NCI-H1417 (cell line): Measurements from ENCODE around the gene FRMPD1.

Source experiments
- DNase-seq, 3 experiments: peaks; one replicate each; lab custom pipeline; 2025; lab: John Stamatoyannopoulos, UW

Gene FRMPD1

DNA sequence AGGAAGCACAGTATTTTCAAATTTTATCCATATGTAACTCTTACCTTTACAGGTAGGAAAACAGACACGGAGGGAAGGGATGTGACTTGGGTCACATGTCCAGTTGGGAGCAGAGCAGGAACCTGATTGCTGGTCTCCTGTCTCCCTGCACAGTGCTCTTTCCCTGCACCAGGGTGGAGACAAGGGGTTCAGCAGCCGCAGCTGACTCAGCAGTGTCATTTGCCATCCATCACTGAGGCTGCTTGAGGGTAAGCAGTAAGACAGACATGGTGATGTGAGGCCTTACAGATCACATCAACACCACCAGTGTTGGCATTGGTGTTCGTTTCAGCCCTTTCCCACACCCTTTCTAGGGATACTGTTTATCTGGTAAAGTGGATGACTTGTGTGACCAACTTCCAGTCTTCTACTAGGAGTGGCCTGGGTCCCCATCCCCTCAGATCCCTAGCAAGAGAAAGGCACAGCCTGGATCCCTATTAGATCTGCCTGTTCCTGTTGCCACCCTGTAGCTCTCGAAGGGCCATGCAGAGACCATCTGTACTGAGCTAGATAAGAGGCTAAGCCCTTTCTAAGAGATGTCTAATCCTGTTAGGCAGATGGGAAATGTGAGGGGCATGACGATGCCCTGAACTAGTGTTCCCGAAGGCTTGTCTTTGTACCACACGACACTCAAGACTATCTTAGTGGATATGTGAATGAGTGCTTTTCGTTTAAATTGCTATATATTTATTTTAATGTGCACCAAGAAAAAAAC is 29.1 kb downstream of the FRMPD1 start:
- DNase-seq: no peak

DNA sequence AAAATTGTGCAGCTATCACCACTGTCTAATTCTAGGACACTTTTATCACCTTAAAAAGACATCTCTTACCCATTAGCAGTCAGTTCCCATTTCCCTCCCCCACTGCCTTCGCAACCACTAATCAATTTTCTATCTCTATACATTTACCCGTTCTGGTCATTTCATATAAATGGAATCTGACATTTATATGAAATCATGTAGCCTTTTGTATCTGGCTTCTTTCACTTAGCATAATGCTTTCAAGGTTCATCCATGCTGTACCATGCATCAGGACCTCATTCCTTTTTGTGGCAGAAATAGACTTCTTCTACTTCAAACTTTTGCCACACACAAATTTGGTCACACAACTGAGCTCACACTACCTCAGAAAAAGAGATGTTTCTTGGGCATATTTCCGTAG is 32.2 kb downstream of the FRMPD1 start:
- no peak for DNase-seq

DNA sequence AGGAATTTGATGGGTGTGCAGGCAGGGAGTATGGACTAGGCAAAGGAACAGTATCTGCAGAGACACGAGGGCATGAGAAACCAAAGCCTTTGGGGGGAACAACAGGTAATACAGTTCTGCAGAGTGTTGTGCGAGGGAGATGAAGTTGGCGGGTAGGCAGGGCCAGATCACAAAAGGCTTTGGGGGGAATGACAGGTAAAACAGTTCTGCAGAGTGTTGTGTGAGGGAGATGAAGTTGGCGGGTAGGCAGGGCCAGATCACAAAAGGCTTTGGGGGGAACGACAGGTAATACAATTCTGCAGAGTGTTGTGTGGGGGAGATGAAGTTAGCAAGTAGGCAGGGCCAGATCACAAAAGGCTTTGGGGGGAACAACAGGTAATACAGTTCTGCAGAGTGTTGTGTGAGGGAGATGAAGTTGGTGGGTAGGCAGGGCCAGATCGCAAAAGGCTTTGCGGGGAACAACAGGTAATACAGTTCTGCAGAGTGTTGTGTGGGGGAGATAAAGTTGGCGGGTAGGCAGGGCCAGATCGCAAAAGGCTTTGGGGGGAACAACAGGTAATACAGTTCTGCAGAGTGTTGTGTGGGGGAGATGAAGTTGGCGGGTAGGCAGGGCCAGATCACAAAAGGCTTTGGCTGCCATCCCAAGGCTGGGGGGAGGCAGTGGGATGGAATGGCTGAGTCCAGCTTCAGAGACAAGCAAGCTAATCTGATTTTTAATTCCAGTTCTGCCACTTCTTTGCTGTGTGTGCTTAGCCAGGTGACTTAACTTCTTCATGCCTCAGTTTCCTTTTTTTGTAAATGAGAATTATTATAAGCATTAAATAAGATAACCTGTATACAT is 33.0 kb downstream of the FRMPD1 start:
- DNase-seq: no peak

DNA sequence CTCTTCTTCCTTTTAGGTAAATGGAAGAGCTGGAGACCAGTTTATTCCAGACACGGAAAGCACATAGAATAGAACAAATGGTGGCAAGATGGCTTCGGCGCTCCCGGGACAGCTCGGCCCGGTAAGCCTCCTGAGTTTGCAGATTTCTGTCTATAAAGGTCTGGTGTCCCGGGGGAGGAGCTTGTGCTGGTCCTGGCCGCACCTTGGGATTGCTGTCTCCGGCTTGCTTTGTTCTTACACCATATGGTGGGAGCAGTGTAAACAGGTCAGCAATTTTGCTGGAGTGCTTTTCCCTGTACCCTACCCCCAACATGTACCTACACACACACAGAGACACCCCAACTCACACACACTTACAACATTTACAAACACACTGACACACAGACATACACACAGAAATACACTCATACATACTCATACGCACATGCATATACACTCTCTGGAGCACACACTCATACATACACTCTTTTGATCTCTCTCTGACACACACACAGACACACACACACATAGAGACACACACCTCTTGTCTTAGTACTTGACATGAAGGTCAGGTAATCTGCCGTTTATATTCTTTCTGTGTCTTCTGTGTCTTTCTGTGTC is 42.0 kb downstream of the FRMPD1 start:
- no peak for DNase-seq

DNA sequence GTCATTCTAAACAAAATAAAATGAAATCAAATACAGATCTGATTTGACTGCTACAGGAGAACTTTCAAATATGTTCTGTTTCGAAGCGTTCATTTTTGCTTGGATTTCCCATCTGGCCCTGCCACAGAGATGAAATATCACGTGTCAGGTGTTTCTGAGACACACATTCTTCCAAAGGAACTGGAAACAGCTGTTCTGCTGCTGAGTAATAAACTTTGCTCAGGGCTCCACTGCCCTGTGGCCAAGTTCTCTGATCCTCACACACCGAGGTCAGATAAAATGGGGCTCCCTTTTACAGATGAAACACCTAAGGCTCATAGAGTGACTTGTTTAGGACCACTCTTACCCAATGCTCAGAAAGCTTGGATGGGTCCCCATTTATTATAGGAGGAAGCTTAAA is 42.5 kb downstream of the FRMPD1 start:
- no peak for DNase-seq

DNA sequence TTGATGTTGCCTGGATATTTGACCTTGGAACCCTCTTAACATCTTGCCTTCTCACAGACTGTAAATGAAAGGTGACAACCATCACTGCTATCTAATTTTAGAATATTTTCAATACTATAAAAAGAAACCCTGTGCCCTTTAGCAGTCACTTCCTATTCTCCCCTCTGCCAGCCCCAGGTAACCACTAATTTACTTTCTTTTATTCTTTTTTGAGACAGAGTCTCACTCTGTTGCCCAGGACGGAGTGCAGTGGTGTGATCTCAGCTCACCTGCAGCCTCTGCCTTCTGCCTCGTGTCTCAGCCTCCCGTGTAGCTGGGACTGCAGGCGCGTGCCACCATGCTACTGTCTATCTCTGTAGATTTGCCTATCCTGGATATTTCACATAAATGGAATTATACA is 43.6 kb downstream of the FRMPD1 start:
- no peak for DNase-seq

DNA sequence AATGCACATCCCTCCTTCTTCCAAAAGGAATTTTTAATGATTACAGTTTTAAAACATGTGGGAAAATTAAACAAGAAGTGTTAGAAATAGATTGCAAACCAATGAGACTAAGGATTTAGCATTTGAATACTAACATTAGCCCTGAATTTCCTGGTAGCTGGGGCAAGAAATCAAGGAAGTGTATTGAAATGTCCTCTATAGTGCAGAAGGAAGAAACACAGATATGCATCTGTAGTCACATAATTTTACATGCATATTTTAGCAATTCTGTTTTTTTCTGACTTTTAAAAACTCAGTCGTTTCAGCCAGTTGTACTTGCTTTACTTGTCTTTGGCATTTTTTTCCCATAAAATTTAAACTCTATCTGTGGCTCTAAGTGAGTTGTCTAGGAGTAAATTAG is 45.8 kb downstream of the FRMPD1 start:
- DNase-seq: no peak

DNA sequence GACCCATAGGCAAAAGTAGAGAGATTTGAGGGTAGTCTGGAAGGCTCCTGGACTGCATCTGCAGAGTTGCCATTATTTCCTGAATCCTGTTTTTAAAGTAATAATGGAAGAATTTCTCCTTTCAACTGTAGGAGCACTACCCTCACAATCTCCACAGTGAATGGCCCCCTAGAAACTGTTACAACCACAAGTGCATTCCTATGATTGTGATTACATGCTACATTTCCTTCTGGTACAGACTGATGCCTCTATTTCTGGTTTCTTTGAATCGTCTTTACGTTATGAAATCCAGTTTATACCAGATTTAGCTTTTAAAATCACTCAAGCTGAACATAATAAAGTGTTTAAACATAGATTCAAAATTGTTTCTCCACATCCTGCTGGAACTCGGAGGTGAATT is 49.4 kb downstream of the FRMPD1 start:
- no peak for DNase-seq

DNA sequence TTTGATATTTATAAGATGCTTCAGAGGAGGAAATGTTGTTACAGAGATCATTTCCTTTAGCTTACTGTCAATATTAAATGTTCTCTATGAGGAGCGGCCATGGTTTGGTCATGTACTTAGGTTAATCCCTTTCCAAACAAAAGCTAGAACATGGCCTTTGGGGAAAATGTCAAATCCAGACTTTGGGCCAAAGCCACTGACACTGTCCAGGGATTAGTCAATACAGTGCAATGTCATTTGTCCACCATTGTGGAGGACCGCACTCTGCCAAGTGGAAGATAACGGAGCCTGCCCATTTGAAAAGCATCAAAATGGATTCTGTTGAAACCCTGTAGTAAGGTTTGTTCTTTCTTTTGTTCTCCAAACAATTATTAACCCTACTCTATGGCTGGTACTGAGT is 50.1 kb downstream of the FRMPD1 start:
- no peak for DNase-seq

DNA sequence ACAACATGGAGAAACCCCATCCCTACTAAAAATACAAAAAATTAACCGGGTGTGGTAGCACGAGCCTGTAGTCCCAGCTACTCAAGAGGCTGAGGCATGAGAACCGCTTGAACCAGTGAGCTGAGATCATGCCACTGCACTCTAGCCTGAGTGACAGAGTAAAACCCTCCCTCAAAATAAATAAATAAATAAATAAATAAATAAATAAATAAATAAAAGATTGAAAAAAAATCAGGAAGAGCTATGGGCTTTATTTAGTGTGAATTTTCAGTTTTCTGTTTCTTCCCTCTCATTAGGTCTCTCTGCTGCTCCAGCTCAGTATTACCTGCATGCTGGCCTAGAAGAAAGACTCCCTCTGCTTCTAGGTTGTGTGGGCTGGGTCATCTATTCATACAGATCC is 55.0 kb downstream of the FRMPD1 start:
- DNase-seq: no peak

DNA sequence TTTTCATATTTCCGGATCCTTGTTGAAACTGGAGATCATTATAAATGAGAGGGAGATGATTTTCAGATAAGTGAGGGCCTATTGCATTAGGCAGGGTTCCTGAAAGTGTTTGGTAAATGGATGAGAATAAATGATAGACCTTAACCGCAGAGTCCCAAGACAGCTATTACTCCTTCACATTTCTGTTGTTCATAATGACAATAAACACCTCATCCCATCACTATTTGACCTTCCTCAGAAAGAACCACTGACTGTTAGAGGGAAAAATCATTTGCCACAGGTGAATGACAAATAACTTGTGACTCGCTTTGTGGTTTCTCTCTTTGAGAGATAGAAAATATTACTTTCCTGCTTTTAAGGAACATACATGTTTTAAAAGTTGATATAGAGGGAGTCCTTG is 55.5 kb downstream of the FRMPD1 start:
- no peak for DNase-seq

DNA sequence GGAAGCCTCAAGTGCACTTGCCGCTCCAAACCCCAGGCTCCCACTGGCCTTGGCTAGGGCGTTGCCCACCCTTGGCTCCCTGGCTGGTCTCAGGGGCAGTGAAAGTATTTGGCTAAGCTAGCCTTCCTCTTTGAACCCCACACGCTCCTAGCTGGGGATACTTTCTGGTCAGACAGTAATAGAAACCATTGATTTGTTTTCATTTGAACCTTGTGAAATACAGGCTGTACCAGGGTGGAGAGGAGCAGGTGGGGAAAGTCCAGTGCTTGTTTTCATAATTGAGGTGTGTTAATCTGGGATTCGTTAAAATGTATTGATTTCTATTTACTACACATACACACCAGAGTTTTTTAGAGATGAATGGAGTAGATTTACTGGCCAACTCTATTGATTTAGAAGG is 57.0 kb downstream of the FRMPD1 start:
- DNase-seq: no peak

DNA sequence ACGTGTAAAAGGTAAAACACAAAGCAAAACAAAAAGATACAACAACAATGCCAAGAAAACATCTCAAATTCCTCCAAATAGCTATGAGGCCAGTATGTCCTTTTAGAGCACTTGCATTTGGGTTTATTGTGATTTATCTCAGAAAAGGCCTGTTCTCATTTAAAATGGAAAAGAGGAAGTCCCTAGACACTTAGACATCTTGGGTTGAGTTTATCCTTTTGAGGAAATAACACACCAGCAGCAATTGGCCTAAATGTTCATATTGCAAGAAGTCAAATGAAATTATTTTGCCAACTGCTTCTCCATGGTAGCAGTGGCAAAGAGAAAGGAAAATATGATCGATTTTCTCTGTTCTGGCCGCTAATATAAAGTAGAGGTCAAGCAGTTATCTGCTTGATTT is 59.3 kb downstream of the FRMPD1 start:
- no peak for DNase-seq

DNA sequence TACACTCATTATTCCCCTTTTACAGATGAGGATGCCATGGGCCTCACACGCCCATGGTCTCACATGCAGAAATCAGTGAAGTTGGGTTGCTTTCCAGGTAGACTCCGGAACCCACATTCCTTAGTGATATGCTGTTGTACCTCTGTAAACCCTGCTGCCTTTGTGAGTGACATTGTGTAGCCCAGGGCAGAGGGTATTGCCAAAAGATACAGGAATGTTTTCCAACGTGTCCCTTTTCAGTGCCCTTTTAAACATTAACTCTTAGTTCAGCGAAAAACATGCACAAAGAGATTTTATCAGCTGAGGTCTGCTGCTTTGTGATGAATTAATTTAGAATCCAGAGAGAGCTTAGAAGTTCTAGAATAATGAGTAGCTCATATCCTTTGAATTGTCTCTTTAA is 64.5 kb downstream of the FRMPD1 start:
- no peak for DNase-seq

DNA sequence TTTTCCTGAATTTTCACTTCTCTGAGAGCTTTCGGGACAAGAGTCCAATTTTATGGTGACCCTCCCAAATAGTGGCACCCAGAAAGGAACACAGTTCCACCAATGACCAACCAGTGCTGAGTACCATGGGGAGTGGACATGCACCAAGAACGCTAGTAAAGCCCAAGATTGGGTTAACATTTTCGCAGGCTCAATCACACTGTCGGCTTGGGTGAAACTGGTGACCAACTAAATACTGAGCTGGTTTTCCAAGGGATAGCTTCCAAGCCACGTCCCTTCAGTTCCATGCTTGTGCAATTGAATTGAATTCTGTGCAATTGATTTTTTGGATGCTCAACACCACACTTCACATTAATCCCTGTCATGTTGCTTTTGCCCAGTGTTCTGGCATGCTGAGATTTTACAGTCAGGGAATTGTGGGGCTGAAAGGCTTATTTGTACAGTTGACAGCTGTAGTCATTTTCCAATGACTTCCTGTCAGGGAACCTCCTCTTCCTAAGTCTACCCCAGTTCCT is 65.3 kb downstream of the FRMPD1 start:
- DNase-seq: no peak

DNA sequence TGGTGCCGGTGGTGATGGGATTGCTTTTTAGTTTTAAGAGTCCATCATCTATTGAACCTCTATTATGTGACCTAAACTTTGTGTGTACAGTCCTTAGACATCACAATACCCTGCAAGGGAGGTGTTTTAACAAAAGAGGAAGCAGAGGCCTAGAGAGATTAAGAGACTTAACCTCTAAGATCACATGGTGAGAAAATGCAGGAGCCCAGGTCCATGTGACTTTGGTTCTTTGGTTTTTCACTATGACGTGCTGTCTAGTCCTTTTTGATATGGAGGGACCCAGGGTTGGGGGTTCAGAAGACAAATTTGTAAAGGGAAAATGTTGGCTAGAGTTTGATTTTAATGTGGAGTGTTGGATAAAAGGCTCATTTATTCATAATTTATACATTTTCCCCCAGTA is 68.8 kb downstream of the FRMPD1 start:
- DNase-seq: no peak

DNA sequence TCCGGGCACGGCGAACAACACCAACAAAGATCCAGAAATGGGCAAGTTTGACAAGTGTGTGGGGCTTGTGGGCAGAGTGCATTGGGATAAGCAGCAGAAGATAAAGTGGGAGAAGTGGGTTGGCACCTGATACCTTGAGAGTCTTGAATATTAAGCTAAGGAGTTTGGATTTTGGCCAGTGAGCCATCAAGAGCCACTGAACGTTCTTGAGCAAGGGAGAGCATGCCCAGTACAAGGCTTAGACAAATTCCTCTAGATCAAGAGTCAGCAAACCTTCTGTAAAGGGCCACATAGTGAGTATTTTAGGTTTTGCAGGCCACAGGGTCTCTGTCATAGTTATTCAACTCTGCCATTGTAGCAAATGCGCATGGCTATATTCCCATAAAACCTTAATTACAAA is 76.3 kb downstream of the FRMPD1 start:
- no peak for DNase-seq

DNA sequence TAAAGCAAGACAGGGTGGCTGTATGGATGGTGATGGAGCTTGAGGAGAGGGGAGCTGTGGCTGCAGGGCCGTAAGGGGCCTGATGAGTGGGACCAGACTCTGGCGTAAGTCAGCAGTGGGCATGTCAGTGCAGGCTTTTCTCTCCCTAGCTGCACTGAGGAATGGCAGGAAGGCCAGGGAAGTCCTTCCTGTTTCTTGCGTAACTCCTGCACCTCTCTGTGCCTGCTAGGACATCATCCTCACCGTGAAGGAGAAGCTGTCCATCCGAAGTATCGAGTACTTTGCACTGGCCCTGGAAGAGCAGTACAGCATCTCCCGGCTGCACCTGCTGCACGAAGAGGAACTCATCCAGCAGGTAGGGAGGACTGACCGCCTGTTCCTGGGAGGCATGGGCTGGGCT is 78.7 kb downstream of the FRMPD1 start:
- no peak for DNase-seq

DNA sequence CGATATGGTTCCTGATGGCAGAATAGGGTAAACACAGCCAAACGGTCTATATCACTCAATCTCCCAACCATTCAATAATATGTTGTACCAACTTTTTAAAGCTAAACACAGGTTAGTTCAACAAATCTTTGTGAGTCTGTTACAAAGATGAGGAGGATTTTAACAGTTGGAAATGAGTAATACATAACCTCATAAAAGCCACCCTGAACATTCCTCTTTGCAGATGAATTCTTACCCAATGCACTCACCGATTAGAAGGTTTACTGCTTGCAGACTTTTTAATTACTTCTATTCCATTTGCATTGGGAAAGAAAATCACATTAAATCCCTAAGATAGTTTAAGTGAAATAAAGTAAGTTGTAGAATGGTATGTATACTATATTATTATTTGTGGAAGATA is 79.5 kb downstream of the FRMPD1 start:
- DNase-seq: no peak

DNA sequence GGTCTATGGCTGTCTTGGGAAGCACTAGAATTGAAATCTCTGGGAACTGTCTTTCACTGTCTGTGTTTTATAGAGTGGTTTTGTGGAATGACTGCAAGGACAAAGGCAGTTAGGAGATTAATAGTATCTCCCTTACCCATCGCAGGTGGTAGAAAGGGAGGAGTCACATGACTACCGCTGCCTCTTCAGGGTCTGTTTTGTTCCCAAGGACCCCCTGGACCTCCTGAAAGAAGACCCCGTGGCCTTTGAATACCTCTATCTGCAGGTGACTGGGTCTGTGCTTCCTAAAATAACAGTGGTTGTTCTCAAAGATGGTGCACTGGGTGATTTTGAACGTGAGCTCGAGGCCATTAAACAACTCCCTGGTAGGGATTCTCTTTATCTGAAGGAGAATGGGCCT is 80.1 kb downstream of the FRMPD1 start:
- DNase-seq: no peak

DNA sequence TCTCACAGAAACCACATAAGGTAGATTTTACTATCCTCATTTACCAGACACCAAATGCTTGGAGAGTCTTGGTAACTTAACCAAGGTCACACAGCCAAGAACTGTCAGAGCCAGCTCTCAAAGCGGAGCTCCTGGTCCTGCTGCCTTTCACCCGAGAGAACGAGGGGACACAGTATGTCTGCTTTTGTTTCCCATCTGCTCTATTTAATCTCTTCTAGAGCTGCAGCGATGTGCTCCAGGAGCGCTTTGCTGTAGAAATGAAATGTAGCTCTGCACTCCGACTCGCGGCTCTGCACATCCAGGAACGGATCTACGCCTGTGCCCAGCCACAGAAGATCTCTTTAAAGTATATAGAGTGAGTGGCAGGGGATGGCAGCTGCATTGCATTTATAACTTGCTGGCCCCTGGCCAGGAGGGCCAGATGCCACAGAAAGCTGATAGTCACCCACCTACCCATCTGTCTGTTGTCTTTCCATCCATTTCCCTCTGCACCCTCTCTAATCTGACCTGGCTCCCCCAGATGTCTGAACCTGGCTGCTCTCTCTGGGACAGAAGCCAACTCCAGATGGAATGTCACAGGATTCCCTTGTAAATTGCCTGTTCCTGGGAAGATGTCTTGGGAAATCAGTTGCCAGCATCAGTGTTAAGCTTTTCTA is 81.5 kb downstream of the FRMPD1 start:
- no peak for DNase-seq

DNA sequence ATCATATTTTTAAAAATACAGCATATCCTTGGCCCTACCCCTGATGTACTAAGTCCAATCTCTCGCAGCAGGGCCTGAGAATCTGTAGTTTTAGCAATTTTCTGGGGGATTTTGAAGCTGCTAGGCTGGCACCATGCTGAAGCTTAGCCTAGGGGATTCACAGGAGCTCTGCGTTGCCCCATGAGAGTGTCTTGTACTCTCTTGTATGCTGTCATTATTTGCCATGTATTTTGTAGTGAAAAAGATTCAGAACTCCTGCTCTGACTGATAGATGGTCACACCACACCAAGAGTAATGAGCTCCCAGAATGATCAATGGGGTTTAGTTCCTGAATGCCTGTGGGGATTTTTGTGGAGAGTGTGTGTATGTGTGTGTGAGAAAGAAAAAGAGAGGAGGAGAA is 82.2 kb downstream of the FRMPD1 start:
- DNase-seq: peak in 1 of 3 experiments; percentile 4
